Fibroblast of villous mesenchyme (primary cell): ENCODE data around the gene DCDC1. TPM values are rescaled to one million over a fixed set of nuclear protein-coding genes. Genes with fewer than 3 reads are reported as not detected.

Source experiments
- DNase-seq: peaks from one replicate; pipeline ENCODE4 v3.0.0-alpha.2; 2010; ENCODE audit warnings: low read depth
- H3K4me3 ChIP-seq: 2 replicates; pipeline ENCODE4 v1.5.1; 2011; ENCODE audit warnings: low read depth, mild to moderate bottlenecking, low read length
- total RNA-seq: library from RNA; depleted of rRNA; stranded (reverse); fragments of >200 nt; gene quantifications from 2 replicates; pipeline ENCODE4 v1.2.3, GENCODE V29; 2012
- TF ChIP-seq, protein P1 (sequence below): IDR thresholded peaks from 2 replicates; pipeline ENCODE4 v1.5.1; 2012; ENCODE audit warnings: low read depth, mild to moderate bottlenecking, low read length; ENCODE audit not compliant: insufficient read depth

DCDC1 gene
- total RNA-seq, 1 donor, result 0.43 TPM

DNA sequence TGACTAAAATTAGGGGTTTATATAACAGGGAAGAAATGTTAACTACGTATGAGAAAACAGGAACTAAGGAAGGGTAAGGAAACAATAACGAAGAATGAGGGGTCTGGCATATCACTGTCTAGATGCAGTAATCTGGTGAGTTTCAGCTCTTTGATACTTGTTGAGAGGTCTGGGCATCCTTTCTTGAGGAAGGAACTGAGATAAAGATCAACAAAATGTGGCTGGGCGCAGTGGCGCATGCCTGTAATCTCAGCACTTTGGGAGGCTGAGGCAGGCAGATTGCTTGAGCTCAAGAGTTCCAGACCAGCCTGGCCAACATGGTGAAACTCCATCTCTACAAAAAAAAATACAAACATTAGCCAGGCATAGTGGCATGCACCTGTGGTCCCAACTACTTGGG is 2.7 kb downstream of the DCDC1 start:
- TF ChIP-seq, protein P1, sequence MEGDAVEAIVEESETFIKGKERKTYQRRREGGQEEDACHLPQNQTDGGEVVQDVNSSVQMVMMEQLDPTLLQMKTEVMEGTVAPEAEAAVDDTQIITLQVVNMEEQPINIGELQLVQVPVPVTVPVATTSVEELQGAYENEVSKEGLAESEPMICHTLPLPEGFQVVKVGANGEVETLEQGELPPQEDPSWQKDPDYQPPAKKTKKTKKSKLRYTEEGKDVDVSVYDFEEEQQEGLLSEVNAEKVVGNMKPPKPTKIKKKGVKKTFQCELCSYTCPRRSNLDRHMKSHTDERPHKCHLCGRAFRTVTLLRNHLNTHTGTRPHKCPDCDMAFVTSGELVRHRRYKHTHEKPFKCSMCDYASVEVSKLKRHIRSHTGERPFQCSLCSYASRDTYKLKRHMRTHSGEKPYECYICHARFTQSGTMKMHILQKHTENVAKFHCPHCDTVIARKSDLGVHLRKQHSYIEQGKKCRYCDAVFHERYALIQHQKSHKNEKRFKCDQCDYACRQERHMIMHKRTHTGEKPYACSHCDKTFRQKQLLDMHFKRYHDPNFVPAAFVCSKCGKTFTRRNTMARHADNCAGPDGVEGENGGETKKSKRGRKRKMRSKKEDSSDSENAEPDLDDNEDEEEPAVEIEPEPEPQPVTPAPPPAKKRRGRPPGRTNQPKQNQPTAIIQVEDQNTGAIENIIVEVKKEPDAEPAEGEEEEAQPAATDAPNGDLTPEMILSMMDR, result no peak
- no peak overlapping the region for H3K4me3 ChIP-seq
- no peak for DNase-seq

DNA sequence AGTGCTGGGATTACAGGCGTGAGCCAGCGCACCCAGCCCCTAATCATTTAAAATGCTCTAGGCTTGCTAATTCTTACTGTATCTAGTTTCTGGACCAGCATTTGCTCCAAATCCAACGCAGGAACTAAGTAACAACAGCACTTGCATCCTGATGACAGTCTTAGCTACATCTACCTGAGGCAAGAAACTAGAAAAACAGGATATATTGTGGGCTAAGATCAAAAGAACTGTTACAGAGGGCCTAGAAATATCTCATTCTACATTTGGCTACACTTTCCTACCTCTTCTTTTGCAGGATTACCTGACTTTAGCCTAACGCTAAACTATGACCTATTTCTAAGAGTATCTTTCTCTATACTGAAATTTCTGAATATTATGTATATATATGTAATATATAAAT is 7.8 kb downstream of the DCDC1 start:
- DNase-seq, result no peak
- TF ChIP-seq, protein P1, result no peak
- H3K4me3 ChIP-seq, result no peak overlapping the region

DNA sequence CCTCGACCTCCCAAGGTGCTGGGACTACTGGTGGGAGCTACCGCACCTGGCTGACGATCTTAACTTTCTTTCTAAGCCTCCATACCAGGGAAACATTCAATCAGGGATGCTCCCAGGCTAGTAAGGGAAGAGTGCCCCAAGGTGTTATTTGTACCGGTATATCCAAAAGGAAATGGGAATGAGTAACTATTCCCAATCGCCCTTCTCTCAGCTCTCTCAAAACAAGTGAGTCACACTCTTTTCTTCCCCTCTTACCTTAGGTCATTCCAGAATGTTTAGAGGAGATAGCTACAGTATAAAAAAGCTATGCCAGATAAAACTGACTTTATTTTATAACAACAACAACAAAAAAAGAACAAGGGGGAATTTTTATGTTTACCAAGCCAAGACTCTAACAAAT is 13.7 kb downstream of the DCDC1 start:
- no peak for DNase-seq
- TF ChIP-seq, protein P1, result no peak
- no peak overlapping the region for H3K4me3 ChIP-seq

DNA sequence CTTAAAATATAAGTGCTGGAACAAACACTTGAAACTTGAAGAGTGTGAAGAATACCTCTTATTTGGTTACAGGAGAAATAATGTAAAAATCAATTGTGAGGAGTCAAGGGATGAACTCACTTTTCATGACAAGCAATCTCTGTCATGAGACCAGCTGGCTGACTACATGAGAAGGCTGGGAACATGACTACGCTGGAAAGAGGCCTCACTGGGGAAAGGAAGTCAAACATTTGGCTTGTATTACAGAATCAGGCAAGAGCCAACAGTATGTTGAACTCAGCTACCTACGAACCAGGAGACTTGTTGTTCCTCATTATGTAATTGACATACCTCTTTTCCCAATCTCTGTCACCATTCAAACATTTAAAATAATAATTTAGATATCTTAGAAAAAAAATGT is 14.4 kb downstream of the DCDC1 start:
- no peak for DNase-seq

DNA sequence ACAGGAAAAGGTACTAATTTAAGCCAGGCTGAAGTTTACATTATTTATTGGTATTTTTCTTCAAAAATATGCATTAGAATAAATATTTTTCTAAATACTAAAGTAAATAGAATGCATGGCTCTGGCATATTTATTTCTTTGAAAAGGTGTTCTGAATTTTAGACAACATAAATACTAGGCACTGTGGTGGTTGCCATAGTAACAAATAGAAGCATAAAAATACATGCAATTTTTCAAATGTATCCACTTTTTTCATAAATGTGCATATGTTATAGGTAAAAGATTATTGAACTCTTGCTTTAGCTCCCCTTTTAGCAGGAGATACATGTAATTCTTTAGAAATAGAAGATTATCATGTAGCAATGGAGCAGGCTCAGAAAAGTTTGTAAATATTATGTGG is 18.4 kb downstream of the DCDC1 start:
- DNase-seq, result no peak
- H3K4me3 ChIP-seq, result no peak overlapping the region
- TF ChIP-seq, protein P1, result no peak

More for the DNA sequence above, 14.4 kb downstream of the DCDC1 start:
- TF ChIP-seq, protein P1, result no peak
- no peak overlapping the region for H3K4me3 ChIP-seq

DNA sequence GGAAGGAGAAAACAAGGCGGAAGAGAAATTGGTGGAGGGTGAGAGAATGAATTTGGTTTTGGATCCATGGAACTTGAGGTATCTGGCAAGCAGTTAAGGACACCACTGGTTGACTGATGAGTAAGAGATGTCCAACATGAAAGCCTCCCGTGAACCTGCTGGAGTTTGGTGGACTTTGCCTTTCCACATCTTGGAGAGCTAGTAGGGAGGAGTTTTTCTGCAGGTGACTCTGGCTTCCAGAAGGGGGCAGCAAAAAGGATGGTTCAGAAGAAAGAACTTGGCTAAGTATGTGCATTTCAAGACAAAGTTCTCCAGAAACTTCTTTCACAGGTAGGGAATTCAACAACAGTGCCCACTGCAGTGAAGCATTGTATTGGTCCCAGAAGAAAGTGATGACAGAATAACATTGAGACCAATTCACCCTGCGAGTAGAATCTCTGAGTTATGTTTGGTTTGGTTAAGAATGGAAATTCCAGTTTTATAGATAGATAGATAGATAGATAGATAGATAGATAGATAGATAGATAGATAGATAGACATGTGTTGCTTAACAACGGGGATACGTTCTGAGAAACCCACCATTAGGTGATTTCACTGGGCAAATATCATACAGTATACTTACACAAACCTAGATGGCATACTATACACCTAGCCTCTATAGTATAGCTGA is 28.5 kb downstream of the DCDC1 start:
- DNase-seq, result peak; percentile 39

More for the DNA sequence above, 28.5 kb downstream of the DCDC1 start:
- TF ChIP-seq, protein P1, result peak; percentile 69
- H3K4me3 ChIP-seq, result no peak overlapping the region
